PFSK-1 (cell line): Measurements from ENCODE around the gene TSEN34.

Experiments used
- POLR2AphosphoS5 ChIP-seq: IDR thresholded peaks from 2 replicates; pipeline ENCODE4 v1.6.1; 2012; ENCODE audit warnings: low read depth, mild to moderate bottlenecking, control low read depth, low read length, moderate library complexity
- SIN3A ChIP-seq: IDR thresholded peaks from 2 replicates; pipeline ENCODE4 v1.6.1; 2012; ENCODE audit warnings: mild to moderate bottlenecking, low read length, moderate library complexity, borderline replicate concordance; ENCODE audit not compliant: insufficient read depth
- TAF1 ChIP-seq: IDR thresholded peaks from 2 replicates; pipeline ENCODE4 v1.6.1; 2012; ENCODE audit warnings: low read length, control low read depth, borderline replicate concordance; ENCODE audit not compliant: insufficient read depth
- TF ChIP-seq, protein P1 (sequence below), 2 experiments: IDR thresholded peaks; 2 replicates each; pipeline versions ENCODE4 v1.6.1 to v1.8.0; 2011 to 2012; ENCODE audit warnings: low read depth in 2 of 2, low read length in 2 of 2, control low read depth in 1 of 2, inconsistent platforms in 1 of 2, mild to moderate bottlenecking in 1 of 2, moderate library complexity in 1 of 2; ENCODE audit not compliant: insufficient read depth in 1 of 2

GRCh38 chr19:54162241-54162805 lies 28.8 kb upstream of the TSEN34 start:
- TF ChIP-seq TAF1: no peak
- no peak for TF ChIP-seq POLR2AphosphoS5
- TF ChIP-seq, protein P1, sequence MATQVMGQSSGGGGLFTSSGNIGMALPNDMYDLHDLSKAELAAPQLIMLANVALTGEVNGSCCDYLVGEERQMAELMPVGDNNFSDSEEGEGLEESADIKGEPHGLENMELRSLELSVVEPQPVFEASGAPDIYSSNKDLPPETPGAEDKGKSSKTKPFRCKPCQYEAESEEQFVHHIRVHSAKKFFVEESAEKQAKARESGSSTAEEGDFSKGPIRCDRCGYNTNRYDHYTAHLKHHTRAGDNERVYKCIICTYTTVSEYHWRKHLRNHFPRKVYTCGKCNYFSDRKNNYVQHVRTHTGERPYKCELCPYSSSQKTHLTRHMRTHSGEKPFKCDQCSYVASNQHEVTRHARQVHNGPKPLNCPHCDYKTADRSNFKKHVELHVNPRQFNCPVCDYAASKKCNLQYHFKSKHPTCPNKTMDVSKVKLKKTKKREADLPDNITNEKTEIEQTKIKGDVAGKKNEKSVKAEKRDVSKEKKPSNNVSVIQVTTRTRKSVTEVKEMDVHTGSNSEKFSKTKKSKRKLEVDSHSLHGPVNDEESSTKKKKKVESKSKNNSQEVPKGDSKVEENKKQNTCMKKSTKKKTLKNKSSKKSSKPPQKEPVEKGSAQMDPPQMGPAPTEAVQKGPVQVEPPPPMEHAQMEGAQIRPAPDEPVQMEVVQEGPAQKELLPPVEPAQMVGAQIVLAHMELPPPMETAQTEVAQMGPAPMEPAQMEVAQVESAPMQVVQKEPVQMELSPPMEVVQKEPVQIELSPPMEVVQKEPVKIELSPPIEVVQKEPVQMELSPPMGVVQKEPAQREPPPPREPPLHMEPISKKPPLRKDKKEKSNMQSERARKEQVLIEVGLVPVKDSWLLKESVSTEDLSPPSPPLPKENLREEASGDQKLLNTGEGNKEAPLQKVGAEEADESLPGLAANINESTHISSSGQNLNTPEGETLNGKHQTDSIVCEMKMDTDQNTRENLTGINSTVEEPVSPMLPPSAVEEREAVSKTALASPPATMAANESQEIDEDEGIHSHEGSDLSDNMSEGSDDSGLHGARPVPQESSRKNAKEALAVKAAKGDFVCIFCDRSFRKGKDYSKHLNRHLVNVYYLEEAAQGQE (IDR thresholded peaks at IDR 0.05; ENCODE audit: insufficient read depth in 1 of 2, low read depth in 2 of 2, low read length in 2 of 2): no peak
- no peak for TF ChIP-seq SIN3A
